A549 (cell line): Measurements from ENCODE around the gene RPS14. TPM values are rescaled to one million over a fixed set of nuclear protein-coding genes. Genes with fewer than 3 reads are reported as not detected.

Experiments used
- ATAC-seq, 2 experiments: fragments of 200-7000 bp in 1 of 2; fragments of >200 bp in 1 of 2; cut with Nextera tagmentation in 1 of 2; cut with Tn5 transposase in 1 of 2; 3 replicates each; pipeline versions ENCODE4 v1.8.0 to v1.9.1; 2018 to 2020; ENCODE audit warnings: mild to moderate bottlenecking in 1 of 2, moderate library complexity in 1 of 2
- CTCF ChIA-PET: fragments of 300-600 bp; sonication (Branson Sonifier 250); formaldehyde crosslinking; extraction: SDS; loops from one replicate; lab custom pipeline; 2021; ENCODE audit warnings: antibody characterized with exemption, inconsistent platforms; lab: Yijun Ruan, JAX
- POLR2A ChIA-PET: fragments of 350-600 bp; formaldehyde crosslinking; extraction: SDS; loops from one replicate; lab custom pipeline; 2021; ENCODE audit warnings: antibody characterized with exemption, inconsistent platforms; lab: Yijun Ruan, JAX
- DNase-seq, 2 experiments: peaks; one replicate each; pipeline versions ENCODE4 v3.0.0 to v3.0.0-alpha.2; 2011 to 2016; ENCODE audit warnings: low read depth in 1 of 2, low spot score in 1 of 2
- FAIRE-seq: peaks from 2 replicates; lab custom pipeline; 2011; peaks lifted over from hg19 to GRCh38; lab: Jason Lieb, UNC
- H3K27ac ChIP-seq, 2 experiments: fragments of >200 bp; sonication (Bioruptor Twin); formaldehyde crosslinking; 3 replicates each; pipeline ENCODE4 v1.5.1; 2016 to 2017
- H3K4me1 ChIP-seq: fragments of >200 bp; sonication (Bioruptor Twin); formaldehyde crosslinking; 3 replicates; pipeline ENCODE4 v1.6.1; 2016
- H3K4me2 ChIP-seq: fragments of >200 bp; sonication (Bioruptor Twin); formaldehyde crosslinking; 3 replicates; pipeline ENCODE4 v1.6.1; 2016
- H3K4me3 ChIP-seq: fragments of >200 bp; sonication (Bioruptor Twin); formaldehyde crosslinking; 3 replicates; pipeline ENCODE4 v1.5.1; 2016
- H3K9me3 ChIP-seq: fragments of >200 bp; sonication (Bioruptor Twin); formaldehyde crosslinking; 3 replicates; pipeline ENCODE4 v1.6.1; 2016
- BHLHE40 ChIP-seq: IDR thresholded peaks from 2 replicates; pipeline ENCODE4 v1.6.1; 2012; ENCODE audit warnings: low read depth, low read length, inconsistent platforms
- CBX2 ChIP-seq: fragments of 200-600 bp; sonication (generic); IDR thresholded peaks from 2 replicates; pipeline ENCODE4 v1.6.1; 2016; ENCODE audit warnings: low read depth, mild to moderate bottlenecking, borderline replicate concordance
- CEBPB ChIP-seq, 2 experiments: fragments of >200 bp in 1 of 2; sonication (Bioruptor Twin) in 1 of 2; formaldehyde crosslinking in 1 of 2; IDR thresholded peaks; 2 replicates each; pipeline ENCODE4 v1.6.1; 2012 to 2016
- CHD2 ChIP-seq: fragments of 150-350 bp; IDR thresholded peaks from 2 replicates; pipeline ENCODE4 v1.6.1; 2014; ENCODE audit warnings: low read length; ENCODE audit not compliant: partially characterized antibody
- CHD4 ChIP-seq: fragments of 200-600 bp; sonication (generic); IDR thresholded peaks from 2 replicates; pipeline ENCODE4 v1.6.1; 2016; ENCODE audit warnings: antibody characterized with exemption, mild to moderate bottlenecking, borderline replicate concordance
- EHMT2 ChIP-seq: fragments of 200-600 bp; sonication (generic); IDR thresholded peaks from 2 replicates; pipeline ENCODE4 v1.6.1; 2016; ENCODE audit warnings: antibody characterized with exemption, low read depth, mild to moderate bottlenecking, moderate library complexity
- FOSL2 ChIP-seq, 2 experiments: fragments of 450-650 bp in 1 of 2; fragments of >200 bp in 1 of 2; sonication (Bioruptor Twin) in 1 of 2; formaldehyde crosslinking; IDR thresholded peaks; 2 replicates each; pipeline versions ENCODE4 v1.5.0 to v1.6.1; 2016 to 2020; ENCODE audit warnings: mild to moderate bottlenecking in 1 of 2, moderate library complexity in 1 of 2
- HEYL ChIP-seq: fragments of 250-450 bp; sonication (Bioruptor Pico); IDR thresholded peaks from 2 replicates; pipeline ENCODE4 v1.8.0; 2021; ENCODE audit warnings: mild to moderate bottlenecking, moderate library complexity
- HOXA7 ChIP-seq: fragments of 250-450 bp; sonication (Bioruptor Pico); IDR thresholded peaks from 2 replicates; pipeline ENCODE4 v1.5.0; 2020; ENCODE audit warnings: mild to moderate bottlenecking, moderate library complexity
- HOXB13 ChIP-seq: fragments of 250-450 bp; sonication (Bioruptor Pico); IDR thresholded peaks from 2 replicates; pipeline ENCODE4 v1.5.0; 2020; ENCODE audit warnings: low read depth, mild to moderate bottlenecking, moderate library complexity
- HOXB5 ChIP-seq: fragments of 250-450 bp; sonication (Bioruptor Pico); IDR thresholded peaks from 2 replicates; pipeline ENCODE4 v1.5.0; 2020; ENCODE audit warnings: mild to moderate bottlenecking, moderate library complexity
- JUNB ChIP-seq: fragments of >200 bp; sonication (Bioruptor Twin); formaldehyde crosslinking; IDR thresholded peaks from 2 replicates; pipeline ENCODE4 v1.6.1; 2016
- KDM1A ChIP-seq: fragments of 200-600 bp; sonication (generic); IDR thresholded peaks from 2 replicates; pipeline ENCODE4 v1.6.1; 2016; ENCODE audit warnings: low read depth, mild to moderate bottlenecking
- KDM5A ChIP-seq: fragments of 200-600 bp; sonication (generic); IDR thresholded peaks from 2 replicates; pipeline ENCODE4 v1.6.1; 2016; ENCODE audit warnings: antibody characterized with exemption, mild to moderate bottlenecking
- MAFK ChIP-seq: fragments of 450-650 bp; IDR thresholded peaks from 2 replicates; pipeline ENCODE4 v1.6.1; 2014; ENCODE audit not compliant: partially characterized antibody
- NFE2L2 ChIP-seq: fragments of 150-350 bp; conservative IDR thresholded peaks from 2 replicates; pipeline ENCODE4 v1.6.1; 2014; ENCODE audit warnings: low read length
- POLR2A ChIP-seq: IDR thresholded peaks from 2 replicates; pipeline ENCODE4 v1.6.1; 2012; ENCODE audit warnings: mild to moderate bottlenecking, low read length
- POLR2AphosphoS2 ChIP-seq: conservative IDR thresholded peaks from 2 replicates; pipeline ENCODE4 v1.6.1; 2012; ENCODE audit warnings: low read length, improper control_type of control experiment, inconsistent platforms
- RFX5 ChIP-seq: fragments of 450-650 bp; IDR thresholded peaks from 2 replicates; pipeline ENCODE4 v1.7.1; 2014; ENCODE audit warnings: antibody characterized with exemption, mild to moderate bottlenecking, moderate library complexity
- ZC3H11A ChIP-seq: fragments of 450-650 bp; IDR thresholded peaks from 2 replicates; pipeline ENCODE4 v1.6.1; 2014; ENCODE audit warnings: antibody characterized with exemption, mild to moderate bottlenecking
- ZNF302 ChIP-seq: fragments of 250-450 bp; sonication (Bioruptor Pico); IDR thresholded peaks from 2 replicates; pipeline ENCODE4 v1.9.0; 2021; ENCODE audit warnings: inconsistent platforms, mild to moderate bottlenecking, moderate library complexity
- ZSCAN20 ChIP-seq: fragments of 250-450 bp; sonication (Bioruptor Pico); IDR thresholded peaks from 2 replicates; pipeline ENCODE4 v1.8.0; 2022; ENCODE audit warnings: mild to moderate bottlenecking, moderate library complexity
- polyA plus RNA-seq, 4 experiments: library from polyadenylated mRNA; depleted of rRNA in 3 of 4; stranded (reverse); fragments of >200 nt; fragmentation: RNase III in 1 of 4; extraction: RNeasy Plus Mini Kit Qiagen cat#74134 plus additional on column Dnase treatment in 1 of 4; gene quantifications; 2 replicates in 3 of 4; 3 replicates in 1 of 4; pipeline ENCODE4 v1.2.3, GENCODE V29; 2011 to 2017
- TF ChIP-seq, protein P1 (sequence below): fragments of >200 bp; sonication (Bioruptor Twin); formaldehyde crosslinking; IDR thresholded peaks from 3 replicates; pipeline ENCODE4 v1.6.1; 2016
- TF ChIP-seq, protein P2 (sequence below): fragments of 250-450 bp; sonication (Bioruptor Pico); IDR thresholded peaks from 2 replicates; pipeline ENCODE4 v1.5.0; 2020; ENCODE audit warnings: low read depth, mild to moderate bottlenecking, moderate library complexity
- TF ChIP-seq, protein P3 (sequence below): fragments of 200-600 bp; sonication (generic); IDR thresholded peaks from 2 replicates; pipeline ENCODE4 v1.6.1; 2016; ENCODE audit warnings: antibody characterized with exemption, mild to moderate bottlenecking, moderate library complexity
- TF ChIP-seq, protein P4 (sequence below): fragments of >200 bp; sonication (Bioruptor Twin); formaldehyde crosslinking; IDR thresholded peaks from 2 replicates; pipeline ENCODE4 v1.6.1; 2016
- TF ChIP-seq, protein P5 (sequence below): IDR thresholded peaks from 2 replicates; pipeline ENCODE4 v1.6.1; 2012; ENCODE audit warnings: low read depth, borderline replicate concordance

RPS14 gene
- polyA plus RNA-seq, 2 of the 4 experiments (the other 2 are of a cell fraction): 3,794 to 3,799 TPM

DNA sequence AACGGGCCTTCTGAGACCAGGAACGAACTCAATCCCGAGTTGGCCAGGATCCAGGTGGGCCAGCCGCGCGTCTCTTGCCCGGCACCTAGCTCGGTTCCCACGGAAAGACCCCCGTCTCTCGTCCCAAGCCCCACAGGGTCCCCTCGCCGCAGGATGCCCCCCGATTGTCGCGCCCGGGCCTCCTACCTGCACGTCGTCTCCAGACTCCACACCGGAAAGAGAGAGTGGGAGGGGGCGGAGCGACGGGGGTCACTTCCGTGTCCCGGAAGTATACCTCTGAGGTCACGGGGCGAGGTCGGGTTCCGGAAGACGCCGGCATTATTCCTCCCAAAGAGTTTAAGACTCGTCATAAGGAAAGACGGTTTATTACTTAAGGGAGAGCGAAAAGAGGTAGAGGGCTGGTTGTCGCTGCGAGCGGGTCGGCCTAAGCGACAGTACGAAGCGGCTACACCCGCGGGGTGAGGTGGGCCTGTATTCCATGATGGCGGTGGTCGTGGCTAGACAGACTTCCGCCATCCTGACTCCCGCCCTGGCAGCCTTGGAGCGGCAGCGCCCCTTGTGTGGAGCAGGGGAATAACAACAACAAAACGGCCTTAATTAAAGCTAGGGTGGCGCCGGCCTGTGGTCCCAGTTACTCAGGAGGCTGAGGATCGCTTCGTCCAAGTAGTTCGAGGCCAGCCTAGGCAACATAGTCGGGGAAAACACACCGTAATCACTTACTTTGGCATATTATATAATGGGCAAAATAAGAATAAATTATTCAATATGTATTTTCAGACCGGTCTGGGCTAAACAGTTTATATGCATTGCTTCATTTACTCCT is at the start of gene RPS14 (continued):
- TF ChIP-seq FOSL2 (IDR thresholded peaks at IDR 0.05) (no peak), FOSL2 (CRISPR knock-in tag; IDR thresholded peaks at IDR 0.05) (0 out of 2 replicates have a peak, but pooled peaks have one; percentile 27), ZSCAN20 (CRISPR knock-in tag) (no peak), EHMT2 (no peak; the same call in 1 of the 2 replicates), POLR2A (peak; percentile 81), POLR2AphosphoS2 (no peak), HOXB13 (peak; percentile 56; the same call in 1 of the 2 replicates), CHD2 (peak; percentile 43), CBX2 (no peak), HOXA7 (CRISPR knock-in tag) (peak; percentile 79), RFX5 (no peak), MAFK (no peak), HEYL (CRISPR knock-in tag) (0 out of 2 replicates have a peak, but pooled peaks have one; percentile 34), JUNB (no peak), CEBPB (IDR thresholded peaks at IDR 0.05) (no peak)
- TF ChIP-seq, protein P1, sequence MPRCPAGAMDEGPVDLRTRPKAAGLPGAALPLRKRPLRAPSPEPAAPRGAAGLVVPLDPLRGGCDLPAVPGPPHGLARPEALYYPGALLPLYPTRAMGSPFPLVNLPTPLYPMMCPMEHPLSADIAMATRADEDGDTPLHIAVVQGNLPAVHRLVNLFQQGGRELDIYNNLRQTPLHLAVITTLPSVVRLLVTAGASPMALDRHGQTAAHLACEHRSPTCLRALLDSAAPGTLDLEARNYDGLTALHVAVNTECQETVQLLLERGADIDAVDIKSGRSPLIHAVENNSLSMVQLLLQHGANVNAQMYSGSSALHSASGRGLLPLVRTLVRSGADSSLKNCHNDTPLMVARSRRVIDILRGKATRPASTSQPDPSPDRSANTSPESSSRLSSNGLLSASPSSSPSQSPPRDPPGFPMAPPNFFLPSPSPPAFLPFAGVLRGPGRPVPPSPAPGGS: peak; percentile 90; the same call in 2 of the 3 replicates
- TF ChIP-seq, protein P2, sequence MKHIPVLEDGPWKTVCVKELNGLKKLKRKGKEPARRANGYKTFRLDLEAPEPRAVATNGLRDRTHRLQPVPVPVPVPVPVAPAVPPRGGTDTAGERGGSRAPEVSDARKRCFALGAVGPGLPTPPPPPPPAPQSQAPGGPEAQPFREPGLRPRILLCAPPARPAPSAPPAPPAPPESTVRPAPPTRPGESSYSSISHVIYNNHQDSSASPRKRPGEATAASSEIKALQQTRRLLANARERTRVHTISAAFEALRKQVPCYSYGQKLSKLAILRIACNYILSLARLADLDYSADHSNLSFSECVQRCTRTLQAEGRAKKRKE: peak; percentile 81; the same call in 1 of the 2 replicates
- TF ChIP-seq, protein P3, sequence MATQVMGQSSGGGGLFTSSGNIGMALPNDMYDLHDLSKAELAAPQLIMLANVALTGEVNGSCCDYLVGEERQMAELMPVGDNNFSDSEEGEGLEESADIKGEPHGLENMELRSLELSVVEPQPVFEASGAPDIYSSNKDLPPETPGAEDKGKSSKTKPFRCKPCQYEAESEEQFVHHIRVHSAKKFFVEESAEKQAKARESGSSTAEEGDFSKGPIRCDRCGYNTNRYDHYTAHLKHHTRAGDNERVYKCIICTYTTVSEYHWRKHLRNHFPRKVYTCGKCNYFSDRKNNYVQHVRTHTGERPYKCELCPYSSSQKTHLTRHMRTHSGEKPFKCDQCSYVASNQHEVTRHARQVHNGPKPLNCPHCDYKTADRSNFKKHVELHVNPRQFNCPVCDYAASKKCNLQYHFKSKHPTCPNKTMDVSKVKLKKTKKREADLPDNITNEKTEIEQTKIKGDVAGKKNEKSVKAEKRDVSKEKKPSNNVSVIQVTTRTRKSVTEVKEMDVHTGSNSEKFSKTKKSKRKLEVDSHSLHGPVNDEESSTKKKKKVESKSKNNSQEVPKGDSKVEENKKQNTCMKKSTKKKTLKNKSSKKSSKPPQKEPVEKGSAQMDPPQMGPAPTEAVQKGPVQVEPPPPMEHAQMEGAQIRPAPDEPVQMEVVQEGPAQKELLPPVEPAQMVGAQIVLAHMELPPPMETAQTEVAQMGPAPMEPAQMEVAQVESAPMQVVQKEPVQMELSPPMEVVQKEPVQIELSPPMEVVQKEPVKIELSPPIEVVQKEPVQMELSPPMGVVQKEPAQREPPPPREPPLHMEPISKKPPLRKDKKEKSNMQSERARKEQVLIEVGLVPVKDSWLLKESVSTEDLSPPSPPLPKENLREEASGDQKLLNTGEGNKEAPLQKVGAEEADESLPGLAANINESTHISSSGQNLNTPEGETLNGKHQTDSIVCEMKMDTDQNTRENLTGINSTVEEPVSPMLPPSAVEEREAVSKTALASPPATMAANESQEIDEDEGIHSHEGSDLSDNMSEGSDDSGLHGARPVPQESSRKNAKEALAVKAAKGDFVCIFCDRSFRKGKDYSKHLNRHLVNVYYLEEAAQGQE: no peak

DNA sequence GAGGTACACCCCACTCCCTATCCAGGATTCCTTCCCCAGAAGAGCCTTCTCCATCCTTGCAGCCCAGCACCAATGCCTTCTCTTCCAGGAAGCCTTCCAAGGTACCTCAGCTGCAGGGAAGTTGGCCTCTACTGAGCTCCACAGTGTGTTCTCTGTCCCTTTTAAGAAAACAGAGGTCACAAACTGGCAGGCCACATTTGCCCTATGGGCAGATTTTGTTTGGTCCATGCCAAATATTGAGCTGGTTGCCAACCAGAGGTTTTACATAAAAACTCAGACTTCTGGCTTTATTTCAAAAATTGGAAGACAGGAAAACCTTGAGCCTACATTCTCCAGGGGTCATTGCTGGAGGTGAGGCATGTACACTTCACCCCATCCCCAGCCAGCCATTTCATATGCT is 49.4 kb upstream of the RPS14 start:
- FAIRE-seq: no peak
- no peak for ATAC-seq
- DNase-seq: no peak
- Histone ChIP-seq H3K27ac (peak overlapping the region; percentile 88 to 90), H3K9me3 (no peaks in the 10 kb centered on the region), H3K4me1 (peaks cover 82% of the 10 kb centered on the region), H3K4me2 (peak overlapping the region; percentile 89), H3K4me3 (peak overlapping the region; percentile 29; the same call in 1 of the 3 replicates)
- CTCF ChIA-PET: interaction anchor here (0.6 to 33.5 kb wide), 9 partner anchors 11 to 263 kb away, joined by 3 to 439 read pairs (median 5); partner anchors contain the start of gene NDST1
- POLR2A ChIA-PET: interaction anchor here (0.9 kb wide), 1 partner anchor 9 kb away, joined by 3 read pairs; no protein-coding TSS in a partner anchor
- TF ChIP-seq, protein P4, sequence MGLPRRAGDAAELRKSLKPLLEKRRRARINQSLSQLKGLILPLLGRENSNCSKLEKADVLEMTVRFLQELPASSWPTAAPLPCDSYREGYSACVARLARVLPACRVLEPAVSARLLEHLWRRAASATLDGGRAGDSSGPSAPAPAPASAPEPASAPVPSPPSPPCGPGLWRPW: no peak
- no peak for TF ChIP-seq ZNF302 (CRISPR knock-in tag)
- TF ChIP-seq HOXA7 (CRISPR knock-in tag): no peak
- no peak for TF ChIP-seq CHD2
- no peak for TF ChIP-seq CHD4
- no peak for TF ChIP-seq JUNB
- no peak for TF ChIP-seq CEBPB (IDR thresholded peaks at IDR 0.05)
- no peak for TF ChIP-seq CBX2
- TF ChIP-seq BHLHE40: no peak
- TF ChIP-seq NFE2L2: no peak
- TF ChIP-seq, protein P5, sequence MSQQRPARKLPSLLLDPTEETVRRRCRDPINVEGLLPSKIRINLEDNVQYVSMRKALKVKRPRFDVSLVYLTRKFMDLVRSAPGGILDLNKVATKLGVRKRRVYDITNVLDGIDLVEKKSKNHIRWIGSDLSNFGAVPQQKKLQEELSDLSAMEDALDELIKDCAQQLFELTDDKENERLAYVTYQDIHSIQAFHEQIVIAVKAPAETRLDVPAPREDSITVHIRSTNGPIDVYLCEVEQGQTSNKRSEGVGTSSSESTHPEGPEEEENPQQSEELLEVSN: no peak
- no peak for TF ChIP-seq KDM1A
- no peak for TF ChIP-seq KDM5A
- TF ChIP-seq ZC3H11A: no peak
- no peak for TF ChIP-seq HOXB5 (CRISPR knock-in tag)
